H9 (cell line): ENCODE results near the gene DHH. TPM values are rescaled to one million over a fixed set of nuclear protein-coding genes. Genes with fewer than 3 reads are reported as not detected.

Source experiments
- DNase-seq: peaks from one replicate; pipeline ENCODE4 v3.0.0-alpha.2; 2017
- H2AFZ ChIP-seq: one replicate; pipeline ENCODE4 v1.6.1; 2013; ENCODE audit warnings: mild to moderate bottlenecking, low read length, control low read depth, moderate library complexity
- H2AK5ac ChIP-seq: 2 replicates; pipeline ENCODE4 v1.6.1; 2013; ENCODE audit warnings: low read length, control low read depth, mixed read lengths; ENCODE audit not compliant: insufficient read length
- H2BK120ac ChIP-seq: one replicate; pipeline ENCODE4 v1.6.1; 2013; ENCODE audit warnings: low read depth, mild to moderate bottlenecking, low read length, control low read depth, inconsistent platforms; ENCODE audit not compliant: poor library complexity, severe bottlenecking
- H2BK12ac ChIP-seq: 2 replicates; pipeline ENCODE4 v1.6.1; 2013; ENCODE audit warnings: low read length, control low read depth, mixed read lengths, low read depth; ENCODE audit not compliant: insufficient read length
- H2BK15ac ChIP-seq: 2 replicates; pipeline ENCODE4 v1.6.1; 2013; ENCODE audit warnings: low read depth, low read length, control low read depth
- H2BK20ac ChIP-seq: one replicate; pipeline ENCODE4 v1.6.1; 2013; ENCODE audit warnings: low read depth, mild to moderate bottlenecking, low read length, control low read depth, inconsistent platforms; ENCODE audit not compliant: poor library complexity, severe bottlenecking
- H2BK5ac ChIP-seq: 2 replicates; pipeline ENCODE4 v1.6.1; 2013; ENCODE audit warnings: low read length, control low read depth, mixed read lengths; ENCODE audit not compliant: insufficient read length
- H3K14ac ChIP-seq: 2 replicates; pipeline ENCODE4 v1.6.1; 2013; ENCODE audit warnings: low read length, control low read depth; ENCODE audit not compliant: insufficient read depth
- H3K18ac ChIP-seq: 2 replicates; pipeline ENCODE4 v1.6.1; 2013; ENCODE audit warnings: low read depth, mild to moderate bottlenecking, mixed read lengths, low read length, control low read depth; ENCODE audit not compliant: insufficient read length
- H3K23ac ChIP-seq: 2 replicates; pipeline ENCODE4 v1.6.1; 2013; ENCODE audit warnings: low read length, control low read depth, mixed read lengths, low read depth; ENCODE audit not compliant: insufficient read length
- H3K23me2 ChIP-seq: 2 replicates; pipeline ENCODE4 v1.6.1; 2013; ENCODE audit warnings: low read depth, mild to moderate bottlenecking, mixed read lengths, low read length, control low read depth; ENCODE audit not compliant: insufficient read length, poor library complexity, severe bottlenecking
- H3K27ac ChIP-seq: 2 replicates; pipeline ENCODE4 v1.5.1; 2013; ENCODE audit warnings: low read length, control low read depth, mixed read lengths, low read depth; ENCODE audit not compliant: insufficient read length
- H3K27me3 ChIP-seq: 2 replicates; pipeline ENCODE4 v1.6.1; 2013; ENCODE audit warnings: low read length, control low read depth, inconsistent platforms; ENCODE audit not compliant: insufficient read depth
- H3K4ac ChIP-seq: 2 replicates; pipeline ENCODE4 v1.6.1; 2013; ENCODE audit warnings: low read depth, mild to moderate bottlenecking, control low read depth, inconsistent platforms, low read length, moderate library complexity
- H3K4me1 ChIP-seq: 2 replicates; pipeline ENCODE4 v1.6.1; 2013; ENCODE audit warnings: low read length, control low read depth, inconsistent platforms; ENCODE audit not compliant: insufficient read depth
- H3K4me2 ChIP-seq: 2 replicates; pipeline ENCODE4 v1.6.1; 2013; ENCODE audit warnings: low read length, control low read depth, mixed read lengths; ENCODE audit not compliant: insufficient read length, insufficient read depth
- H3K56ac ChIP-seq: 2 replicates; pipeline ENCODE4 v1.6.1; 2013; ENCODE audit warnings: low read depth, mild to moderate bottlenecking, mixed read lengths, low read length, control low read depth; ENCODE audit not compliant: insufficient read length
- H3K79me1 ChIP-seq: 2 replicates; pipeline ENCODE4 v1.6.1; 2013; ENCODE audit warnings: low read depth, mild to moderate bottlenecking, moderate library complexity, low read length, control low read depth, inconsistent platforms; ENCODE audit not compliant: insufficient read depth, poor library complexity, severe bottlenecking
- H3K79me2 ChIP-seq: 2 replicates; pipeline ENCODE4 v1.6.1; 2013; ENCODE audit warnings: low read length, control low read depth, inconsistent platforms; ENCODE audit not compliant: insufficient read depth
- H3K9ac ChIP-seq: 2 replicates; pipeline ENCODE4 v1.6.1; 2013; ENCODE audit warnings: low read length, control low read depth, mixed read lengths; ENCODE audit not compliant: insufficient read length; ENCODE audit errors: extremely low read depth
- H3K9me3 ChIP-seq: one replicate; pipeline ENCODE4 v1.6.1; 2013; ENCODE audit warnings: low read depth, low read length, inconsistent platforms; ENCODE audit not compliant: control insufficient read depth
- H3T11ph ChIP-seq: one replicate; pipeline ENCODE4 v1.6.1; 2013; ENCODE audit warnings: mild to moderate bottlenecking, low read length, control low read depth, inconsistent platforms
- H4K20me1 ChIP-seq: one replicate; pipeline ENCODE4 v1.6.1; 2013; ENCODE audit not compliant: control insufficient read depth, insufficient read length, insufficient read depth
- H4K5ac ChIP-seq: 2 replicates; pipeline ENCODE4 v1.6.1; 2013; ENCODE audit warnings: low read depth, mild to moderate bottlenecking, mixed read lengths, low read length, control low read depth; ENCODE audit not compliant: insufficient read length
- H4K8ac ChIP-seq: replicated peaks from 2 replicates; pipeline ENCODE4 v1.6.1; 2013; ENCODE audit warnings: low read length, control low read depth, mixed read lengths, low read depth; ENCODE audit not compliant: insufficient read length
- H4K91ac ChIP-seq: 2 replicates; pipeline ENCODE4 v1.6.1; 2013; ENCODE audit warnings: low read depth, mild to moderate bottlenecking, moderate library complexity, mixed read lengths, low read length, control low read depth; ENCODE audit not compliant: insufficient read length
- H3K27ac Mint-ChIP-seq, 3 experiments: 2 replicates in 2 of 3; 3 replicates in 1 of 3; pipeline ENCODE4 v1.8.0; 2020 to 2021; ENCODE audit warnings: mixed read lengths in 3 of 3, mild to moderate bottlenecking in 1 of 3, moderate library complexity in 1 of 3
- H3K27me3 Mint-ChIP-seq: 2 replicates; pipeline ENCODE4 v1.8.0; 2021; ENCODE audit warnings: low read depth, mild to moderate bottlenecking, moderate library complexity, mixed read lengths
- H3K36me3 Mint-ChIP-seq, 3 experiments: 2 replicates in 2 of 3; 3 replicates in 1 of 3; pipeline ENCODE4 v1.8.0; 2020 to 2021; ENCODE audit warnings: low read depth in 3 of 3, mixed read lengths in 3 of 3; ENCODE audit not compliant: insufficient read depth in 1 of 3
- H3K4me1 Mint-ChIP-seq, 2 experiments: 2 replicates each; pipeline ENCODE4 v1.8.0; 2020; ENCODE audit warnings: mixed read lengths in 2 of 2
- H3K4me3 Mint-ChIP-seq, 2 experiments: 2 replicates in 1 of 2; 3 replicates in 1 of 2; pipeline ENCODE4 v1.8.0; 2020 to 2021; ENCODE audit warnings: mild to moderate bottlenecking in 2 of 2, mixed read lengths in 2 of 2, moderate library complexity in 1 of 2
- H3K9me3 Mint-ChIP-seq, 2 experiments: 2 replicates in 1 of 2; 3 replicates in 1 of 2; pipeline ENCODE4 v1.8.0; 2020; ENCODE audit warnings: mild to moderate bottlenecking in 2 of 2, mixed read lengths in 2 of 2, moderate library complexity in 1 of 2
- CTCF ChIP-seq: fragments of 200-600 bp; sonication (generic); conservative IDR thresholded peaks from 3 replicates; pipeline ENCODE4 v1.8.0; 2021; ENCODE audit warnings: antibody characterized with exemption, mild to moderate bottlenecking
- WGBS: extraction: QIAGEN DNeasy Blood & Tissue Kit; methylation state at CpG from one replicate; pipeline ENCODE4 v1.1.7; 2013; ENCODE audit warnings: missing lambda C conversion rate, low lambda C conversion rate, mixed read lengths; ENCODE audit not compliant: insufficient read length; ENCODE audit errors: extremely low coverage; 5-methylcytosine and 5-hydroxymethylcytosine counted together
- total RNA-seq: library from RNA; stranded (reverse); gene quantifications from 2 replicates; pipeline ENCODE4 v1.2.1, GENCODE V29; 2021

DHH gene
- total RNA-seq, 1 experiment from 2014 or later = 0.20 TPM

DNA sequence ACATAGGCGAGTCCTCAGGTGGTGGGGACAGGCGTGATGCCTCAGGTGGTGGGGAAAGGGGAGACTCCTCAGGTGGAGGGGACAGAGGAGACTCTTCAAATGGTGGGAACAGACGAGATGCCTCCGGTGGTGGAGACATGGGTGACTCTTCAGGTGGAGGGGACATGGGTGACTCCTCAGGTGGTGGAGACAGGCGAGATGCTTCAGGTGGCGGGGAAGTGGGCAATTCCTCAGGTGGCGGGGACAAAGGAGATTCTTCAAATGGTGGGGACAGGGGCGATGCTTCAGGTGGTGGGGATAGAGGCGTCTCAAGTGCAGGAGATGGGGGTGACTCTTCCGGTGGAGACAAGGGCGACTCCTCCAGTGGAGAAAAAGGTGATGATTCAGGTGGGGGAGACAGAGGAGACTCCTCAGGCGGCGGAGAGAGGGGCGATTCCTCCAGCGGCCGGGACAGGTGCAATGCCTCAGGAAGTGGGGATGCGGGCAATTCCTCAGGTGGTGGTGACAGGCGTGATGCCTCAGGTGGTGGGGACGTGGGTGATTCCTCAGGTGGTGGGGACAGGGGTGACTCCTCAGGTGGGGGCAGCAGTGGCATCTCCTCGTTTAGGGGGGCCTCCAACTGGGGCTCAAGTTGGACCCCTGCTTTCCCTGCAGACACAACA, 42.7 kb downstream of the DHH start:
- Histone ChIP-seq H4K91ac (no peak overlapping the region), H2AK5ac (no peak overlapping the region), H2BK5ac (no peak overlapping the region), H4K8ac (no peak overlapping the region), H3K9ac (no peak overlapping the region), H3K79me2 (peaks cover 19% of the 10 kb centered on the region; the same call in 1 of the 2 replicates), H3K4me2 (no peak overlapping the region), H3K56ac (no peak overlapping the region), H3K79me1 (peaks cover 16% of the 10 kb centered on the region), H3K27ac (no peak overlapping the region), H3K23ac (no peak overlapping the region), H3K4me1 (peaks cover 4% of the 10 kb centered on the region; the same call in 1 of the 2 replicates), H2BK120ac (no peak overlapping the region), H3K9me3 (no peaks in the 10 kb centered on the region), H3K4ac (no peak overlapping the region), H2AFZ (no peak overlapping the region), H2BK15ac (no peak overlapping the region), H2BK20ac (no peak overlapping the region), H2BK12ac (no peak overlapping the region), H3K14ac (no peak overlapping the region), H3T11ph (no peak overlapping the region), H3K23me2 (no peaks in the 10 kb centered on the region), H4K20me1 (no peaks in the 10 kb centered on the region), H4K5ac (no peak overlapping the region), H3K18ac (no peak overlapping the region), H3K27me3 (no peaks in the 10 kb centered on the region)
- Mint-ChIP-seq H3K4me3 (no peak overlapping the region), H3K36me3 (peaks cover 71 to 90% (median 88%) of the 10 kb centered on the region in 3 experiments), H3K9me3 (no peaks in the 10 kb centered on the region), H3K27ac (peak overlapping the region in 1 of 3 experiments; percentile 69; a peak in 1 of 7 replicates), H3K27me3 (no peaks in the 10 kb centered on the region), H3K4me1 (peaks cover 18 to 21% of the 10 kb centered on the region in 2 experiments)
- TF ChIP-seq CTCF = no peak
- no CpG with 5 or more reads among the region's 20 CpGs for WGBS
- DNase-seq = peak; percentile 29
